ENCODE data around the gene WWOX. TPM values are rescaled to one million over a fixed set of nuclear protein-coding genes. Genes with fewer than 3 reads are reported as not detected.

Gene WWOX
- total and polyA plus RNA-seq, 2 donors (not counting 3 experiments of a cell fraction or from before 2014, with no cell fraction given): 6.2 to 12.5 TPM

DNA sequence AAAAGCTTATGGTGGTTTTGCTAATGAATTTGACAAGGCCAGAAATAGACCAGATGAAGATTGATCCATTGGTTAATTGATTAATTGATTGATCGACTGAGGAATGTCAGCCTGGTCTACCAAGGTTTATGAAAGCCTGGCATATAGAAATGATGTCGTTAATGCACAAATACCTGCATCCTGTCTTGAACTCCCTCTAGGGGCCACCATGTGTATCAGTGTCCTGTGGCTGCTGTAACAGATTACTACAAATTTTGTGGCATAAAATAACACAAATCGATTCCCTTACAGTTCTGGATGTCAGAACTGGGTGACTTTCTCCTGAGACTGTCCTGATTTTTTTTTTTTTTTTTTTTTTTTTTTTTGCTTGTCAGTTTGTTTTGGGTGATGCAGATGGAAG is 947.9 kb downstream of the WWOX start:
- intact Hi-C loops (cut with micrococcal nuclease) (no loop called here), dilution Hi-C loops (cut with MboI; ENCODE audit: extremely low pct_ligation_motif_present, low sequenced_read_pairs) (no loop called here)
- Histone ChIP-seq H3K36me3 (ENCODE audit: control insufficient read depth in 2 of 2, extremely low read depth in 1 of 2, insufficient read depth in 2 of 2, low read length in 2 of 2) (no peaks in the 10 kb centered on the region), H3K4me2 (ENCODE audit: insufficient read depth, low read length) (no peak overlapping the region), H3K4me3 (replicated peaks in 1 of 3; ENCODE audit: insufficient read depth in 1 of 3, low read depth in 1 of 3, low read length in 3 of 3) (no peak overlapping the region), H3K79me2 (ENCODE audit: control insufficient read depth, insufficient read depth, low read length) (no peaks in the 10 kb centered on the region), H2AFZ (ENCODE audit: low read depth, low read length) (no peak overlapping the region), H4K20me1 (replicated peaks; ENCODE audit: control insufficient read depth, extremely low read depth, insufficient read depth, low read length) (no peaks in the 10 kb centered on the region), H3K9ac (replicated peaks; ENCODE audit: extremely low read depth, insufficient read depth, low read length) (no peak overlapping the region), H3K9me3 (replicated peaks; ENCODE audit: control insufficient read depth, insufficient read depth, low read length) (peaks cover 3% of the 10 kb centered on the region), H3K27me3 (ENCODE audit: control insufficient read depth in 2 of 2, insufficient read depth in 2 of 2, low read length in 2 of 2) (no peaks in the 10 kb centered on the region), H3K9me1 (replicated peaks; ENCODE audit: control insufficient read depth, extremely low read depth, insufficient read depth, low read length) (no peaks in the 10 kb centered on the region), H3K4me1 (ENCODE audit: control insufficient read depth, extremely low read depth, insufficient read depth, low read length) (no peaks in the 10 kb centered on the region), H3K27ac (ENCODE audit: insufficient read depth, low read depth, low read length) (no peak overlapping the region)
- CTCF ChIA-PET: no interaction called here
- TF ChIP-seq FOS (IDR thresholded peaks at IDR 0.05; ENCODE audit: borderline replicate concordance, insufficient read depth, low read length): no peak
- TF ChIP-seq JUN (IDR thresholded peaks at IDR 0.05; ENCODE audit: borderline replicate concordance, insufficient read depth, insufficient read length, low read depth): no peak
- TF ChIP-seq MYC (IDR thresholded peaks at IDR 0.05; ENCODE audit: low read depth, low read length): no peak
- TF ChIP-seq CTCF (IDR thresholded peaks at IDR 0.05; ENCODE audit: extremely low read depth in 1 of 2, insufficient read depth in 1 of 2, low read depth in 1 of 2, low read length in 2 of 2): no peak
- no peak for TF ChIP-seq GATA2 (IDR thresholded peaks at IDR 0.05; ENCODE audit: insufficient read depth, insufficient read length, low read depth, low read length)
- TF ChIP-seq POLR2AphosphoS5 (IDR thresholded peaks at IDR 0.05; ENCODE audit: insufficient read depth, low read depth, low read length): no peak
- TF ChIP-seq, protein P1, sequence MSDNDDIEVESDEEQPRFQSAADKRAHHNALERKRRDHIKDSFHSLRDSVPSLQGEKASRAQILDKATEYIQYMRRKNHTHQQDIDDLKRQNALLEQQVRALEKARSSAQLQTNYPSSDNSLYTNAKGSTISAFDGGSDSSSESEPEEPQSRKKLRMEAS (IDR thresholded peaks at IDR 0.05; ENCODE audit: insufficient read depth, insufficient read length): no peak
- no peak for TF ChIP-seq POLR2A (IDR thresholded peaks at IDR 0.05; ENCODE audit: low read depth, low read length)
- no peak for TF ChIP-seq EZH2 (IDR thresholded peaks at IDR 0.05; ENCODE audit: borderline replicate concordance, low read depth, low read length, severe bottlenecking)
- POLR2A ChIA-PET: no interaction called here
- BruUV-seq (replicated peaks): no TSS peak
- FAIRE-seq (no peak), DNase-seq (ENCODE audit: low read depth, low spot score) (no peak)
